HEK293T (cell line): ENCODE data around the gene CALD1.

ENCODE experiments used
- CTCF ChIA-PET: fragments of 350-600 bp; formaldehyde crosslinking; extraction: SDS; loops from one replicate; lab custom pipeline; 2021; ENCODE audit warnings: antibody characterized with exemption, inconsistent platforms; lab: Yijun Ruan, JAX
- POLR2A ChIA-PET: fragments of 350-600 bp; formaldehyde crosslinking; extraction: SDS; loops from one replicate; lab custom pipeline; 2020; ENCODE audit warnings: antibody characterized with exemption, inconsistent platforms; lab: Yijun Ruan, JAX
- DNase-seq: peaks from one replicate; pipeline ENCODE4 v3.0.0; 2012; ENCODE audit warnings: mixed read lengths; ENCODE audit errors: extremely low spot score
- ARNT ChIP-seq: fragments of 450-650 bp; IDR thresholded peaks from 2 replicates; pipeline ENCODE4 v1.6.1; 2017; ENCODE audit warnings: mild to moderate bottlenecking
- BHLHE40 ChIP-seq: fragments of 450-650 bp; IDR thresholded peaks from 2 replicates; pipeline ENCODE4 v1.6.1; 2016; ENCODE audit warnings: mild to moderate bottlenecking, moderate library complexity, borderline replicate concordance
- CTBP1 ChIP-seq: fragments of 450-650 bp; IDR thresholded peaks from 2 replicates; pipeline ENCODE4 v1.6.1; 2016; ENCODE audit warnings: borderline replicate concordance
- ELF4 ChIP-seq: fragments of 450-650 bp; IDR thresholded peaks from 2 replicates; pipeline ENCODE4 v1.6.1; 2017; ENCODE audit warnings: antibody characterized with exemption
- FOXA1 ChIP-seq: fragments of 450-650 bp; IDR thresholded peaks from 2 replicates; pipeline ENCODE4 v1.6.1; 2016; ENCODE audit warnings: mild to moderate bottlenecking
- FOXK2 ChIP-seq: fragments of 450-650 bp; IDR thresholded peaks from 2 replicates; pipeline ENCODE4 v1.6.1; 2016; ENCODE audit warnings: mild to moderate bottlenecking
- FOXM1 ChIP-seq: fragments of 450-650 bp; IDR thresholded peaks from 2 replicates; pipeline ENCODE4 v1.6.1; 2017; ENCODE audit warnings: mild to moderate bottlenecking, borderline replicate concordance
- HDGF ChIP-seq: fragments of 450-650 bp; IDR thresholded peaks from 2 replicates; pipeline ENCODE4 v1.6.1; 2017; ENCODE audit warnings: antibody characterized with exemption, borderline replicate concordance
- L3MBTL2 ChIP-seq: fragments of 450-650 bp; conservative IDR thresholded peaks from 2 replicates; pipeline ENCODE4 v1.6.1; 2016; ENCODE audit warnings: mild to moderate bottlenecking
- LEF1 ChIP-seq: fragments of 450-650 bp; IDR thresholded peaks from 2 replicates; pipeline ENCODE4 v1.6.1; 2017; ENCODE audit warnings: mild to moderate bottlenecking, borderline replicate concordance
- NFRKB ChIP-seq: fragments of 450-650 bp; IDR thresholded peaks from 2 replicates; pipeline ENCODE4 v1.6.1; 2016; ENCODE audit warnings: mild to moderate bottlenecking, moderate library complexity
- SP1 ChIP-seq: fragments of 450-650 bp; IDR thresholded peaks from 2 replicates; pipeline ENCODE4 v1.6.1; 2017
- SUZ12 ChIP-seq: fragments of 450-650 bp; IDR thresholded peaks from 2 replicates; pipeline ENCODE4 v1.6.1; 2016; ENCODE audit warnings: mild to moderate bottlenecking
- TARDBP ChIP-seq: fragments of 450-650 bp; IDR thresholded peaks from 2 replicates; pipeline ENCODE4 v1.6.1; 2016
- ZNF384 ChIP-seq: fragments of 450-650 bp; IDR thresholded peaks from 2 replicates; pipeline ENCODE4 v1.6.1; 2016
- TF ChIP-seq, protein P1 (sequence below): fragments of 450-650 bp; IDR thresholded peaks from 2 replicates; pipeline ENCODE4 v1.6.1; 2016

The CALD1 gene

DNA sequence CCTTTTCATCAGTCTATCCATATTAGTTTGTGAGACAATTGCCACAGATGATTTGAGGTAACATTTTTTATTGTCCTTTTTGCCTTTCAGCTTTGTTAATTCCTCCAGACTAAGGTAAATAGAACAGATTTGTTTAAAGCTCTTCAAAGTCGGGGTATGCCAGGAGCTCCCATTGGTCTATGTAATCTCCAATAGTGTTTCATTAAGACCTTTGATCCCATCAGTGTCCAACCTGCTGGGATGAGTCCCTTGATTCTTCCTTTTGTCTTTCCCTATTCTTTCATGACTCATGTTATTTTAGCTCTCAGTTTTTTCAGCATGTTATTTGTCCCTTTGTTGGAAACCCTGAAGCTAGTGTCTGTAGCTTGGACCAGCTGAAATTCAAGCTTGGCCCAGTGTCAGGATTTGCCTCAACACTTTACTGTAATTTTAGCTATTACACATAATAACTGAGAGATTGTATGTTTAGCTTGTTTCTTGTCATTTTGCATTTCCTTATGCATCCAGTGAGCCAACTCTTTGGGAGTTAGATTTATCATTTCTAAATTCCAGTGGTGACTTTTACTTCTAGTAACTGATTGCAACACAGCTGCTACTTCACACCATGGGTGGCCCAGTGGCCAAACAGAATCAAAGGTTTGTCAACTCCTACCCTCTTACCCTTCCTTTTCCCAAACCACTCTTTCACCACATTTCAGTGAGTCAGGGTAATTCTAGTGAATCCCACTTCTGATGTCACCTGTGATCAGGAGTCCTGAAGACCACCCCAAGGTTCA, 222.1 kb downstream of the CALD1 start:
- POLR2A ChIA-PET: interaction anchor here (0.7 to 2.0 kb wide), 2 partner anchors 16 to 111 kb away, joined by 3 to 8 read pairs; partner anchors contain the start of gene AGBL3
- CTCF ChIA-PET: interaction anchor here (0.6 kb wide), 1 partner anchor 15 kb away, joined by 3 read pairs; no protein-coding TSS in a partner anchor
- TF ChIP-seq SUZ12 (no peak), TARDBP (no peak), ZNF384 (no peak), L3MBTL2 (no peak), FOXM1 (no peak), NFRKB (no peak), LEF1 (no peak), HDGF (no peak), ARNT (no peak), SP1 (no peak), ELF4 (no peak), BHLHE40 (no peak), FOXK2 (no peak), FOXA1 (no peak), CTBP1 (no peak)
- TF ChIP-seq, protein P1, sequence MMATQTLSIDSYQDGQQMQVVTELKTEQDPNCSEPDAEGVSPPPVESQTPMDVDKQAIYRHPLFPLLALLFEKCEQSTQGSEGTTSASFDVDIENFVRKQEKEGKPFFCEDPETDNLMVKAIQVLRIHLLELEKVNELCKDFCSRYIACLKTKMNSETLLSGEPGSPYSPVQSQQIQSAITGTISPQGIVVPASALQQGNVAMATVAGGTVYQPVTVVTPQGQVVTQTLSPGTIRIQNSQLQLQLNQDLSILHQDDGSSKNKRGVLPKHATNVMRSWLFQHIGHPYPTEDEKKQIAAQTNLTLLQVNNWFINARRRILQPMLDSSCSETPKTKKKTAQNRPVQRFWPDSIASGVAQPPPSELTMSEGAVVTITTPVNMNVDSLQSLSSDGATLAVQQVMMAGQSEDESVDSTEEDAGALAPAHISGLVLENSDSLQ: no peak
- no peak for DNase-seq

DNA sequence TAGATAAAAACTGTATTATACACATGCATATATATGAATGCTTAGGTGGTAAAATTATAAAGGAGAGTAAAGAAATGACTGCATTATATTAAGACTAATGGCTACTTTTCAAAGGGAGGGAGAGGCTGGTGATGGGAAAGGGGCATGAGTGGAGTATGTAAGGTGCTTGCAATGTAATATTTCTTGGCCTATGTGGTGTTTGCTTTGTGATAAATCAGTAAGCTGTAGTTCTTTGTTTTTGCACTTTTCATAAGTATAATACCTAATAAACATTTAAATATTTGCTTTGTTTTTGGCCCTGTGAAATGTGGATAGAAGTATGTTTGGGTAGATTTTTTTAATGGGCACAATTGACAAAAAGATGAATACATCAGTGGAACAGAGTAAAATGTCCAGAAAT, 232.8 kb downstream of the CALD1 start:
- TF ChIP-seq SUZ12 (no peak), ARNT (no peak), CTBP1 (no peak), L3MBTL2 (no peak), TARDBP (no peak), ELF4 (no peak), FOXM1 (no peak), BHLHE40 (no peak), ZNF384 (no peak), FOXK2 (no peak), FOXA1 (no peak), NFRKB (no peak)
- no peak for DNase-seq
- CTCF ChIA-PET: no interaction called here
- POLR2A ChIA-PET: no interaction called here
